ENCODE data around the gene CDC42SE1.

DNA sequence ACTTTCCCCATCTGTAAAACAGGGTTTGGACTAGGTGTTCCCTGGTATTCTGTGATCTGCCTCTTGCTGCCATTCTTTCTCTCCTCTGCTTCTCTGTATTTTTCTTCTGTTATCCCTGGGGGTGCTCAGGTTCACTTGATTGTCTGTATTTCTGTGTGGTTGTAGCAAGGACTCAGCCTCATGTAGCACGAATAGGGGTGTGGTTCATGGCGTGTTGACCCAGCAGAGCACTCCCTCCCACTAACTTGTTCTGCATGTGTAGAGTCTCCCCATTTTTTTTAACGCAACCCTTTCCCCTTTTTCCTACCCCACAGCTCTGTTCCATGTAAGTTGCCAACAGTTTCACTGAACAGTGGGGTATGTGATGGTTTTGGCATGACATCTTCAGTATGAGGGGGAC lies 24.3 kb downstream of the CDC42SE1 start:
- TF ChIP-seq EZH2 (IDR thresholded peaks at IDR 0.05; ENCODE audit: borderline replicate concordance, low read length): no peak
- TF ChIP-seq, protein P1, sequence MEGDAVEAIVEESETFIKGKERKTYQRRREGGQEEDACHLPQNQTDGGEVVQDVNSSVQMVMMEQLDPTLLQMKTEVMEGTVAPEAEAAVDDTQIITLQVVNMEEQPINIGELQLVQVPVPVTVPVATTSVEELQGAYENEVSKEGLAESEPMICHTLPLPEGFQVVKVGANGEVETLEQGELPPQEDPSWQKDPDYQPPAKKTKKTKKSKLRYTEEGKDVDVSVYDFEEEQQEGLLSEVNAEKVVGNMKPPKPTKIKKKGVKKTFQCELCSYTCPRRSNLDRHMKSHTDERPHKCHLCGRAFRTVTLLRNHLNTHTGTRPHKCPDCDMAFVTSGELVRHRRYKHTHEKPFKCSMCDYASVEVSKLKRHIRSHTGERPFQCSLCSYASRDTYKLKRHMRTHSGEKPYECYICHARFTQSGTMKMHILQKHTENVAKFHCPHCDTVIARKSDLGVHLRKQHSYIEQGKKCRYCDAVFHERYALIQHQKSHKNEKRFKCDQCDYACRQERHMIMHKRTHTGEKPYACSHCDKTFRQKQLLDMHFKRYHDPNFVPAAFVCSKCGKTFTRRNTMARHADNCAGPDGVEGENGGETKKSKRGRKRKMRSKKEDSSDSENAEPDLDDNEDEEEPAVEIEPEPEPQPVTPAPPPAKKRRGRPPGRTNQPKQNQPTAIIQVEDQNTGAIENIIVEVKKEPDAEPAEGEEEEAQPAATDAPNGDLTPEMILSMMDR (conservative IDR thresholded peaks at IDR 0.05 in 1 of 2, IDR thresholded peaks at IDR 0.05 in 1 of 2; ENCODE audit: extremely low read depth in 1 of 2, insufficient read depth in 1 of 2, low read depth in 1 of 2, low read length in 2 of 2): no peak
